ENCODE data around the gene SRBD1. TPM values are rescaled to one million over a fixed set of nuclear protein-coding genes. Genes with fewer than 3 reads are reported as not detected.

The SRBD1 gene
- total and polyA plus RNA-seq, 2 of the 8 experiments (the other 6 are each of a cell fraction or from before 2014, with no cell fraction given), result 4.6 to 20.0 TPM

DNA sequence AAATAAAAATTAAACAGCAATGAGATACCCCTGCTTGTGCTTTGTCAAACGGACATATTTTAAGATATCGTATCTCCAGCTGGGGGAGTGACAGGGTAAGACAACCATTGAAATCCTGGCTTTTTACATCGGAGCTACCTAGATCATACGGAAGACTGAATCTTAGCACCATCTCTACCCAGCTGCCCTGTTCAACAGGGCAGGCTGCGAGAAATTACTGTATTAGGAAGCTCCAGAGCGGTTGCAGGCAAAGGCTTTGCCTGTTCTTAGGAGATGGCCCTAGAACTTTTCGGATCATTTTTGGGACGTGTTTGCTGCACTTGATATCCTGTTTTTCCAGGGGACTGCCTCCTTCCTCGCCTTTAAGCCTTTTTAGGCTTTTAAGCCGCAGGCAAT is 38.4 kb upstream of the SRBD1 start:
- Histone ChIP-seq H4K5ac (ENCODE audit: insufficient read length, low read depth, low read length) (no peak overlapping the region), H3K4me2 (ENCODE audit: insufficient read depth in 1 of 2, low read depth in 2 of 2, low read length in 2 of 2) (peak overlapping the region; percentile 95 to 97), H3K36me3 (ENCODE audit: control insufficient read depth in 2 of 4, insufficient read depth in 4 of 4, low read length in 3 of 4) (no peaks in the 10 kb centered on the region), H2BK20ac (ENCODE audit: low read length) (no peak overlapping the region), H3K4ac (replicated peaks; ENCODE audit: insufficient read length, low read depth, low read length) (no peak overlapping the region), H2BK120ac (replicated peaks; ENCODE audit: low read depth, low read length) (no peak overlapping the region), H3K4me3 (ENCODE audit: extremely low read depth in 1 of 4, insufficient read depth in 2 of 4, low read depth in 3 of 4, low read length in 4 of 4) (peak overlapping the region; percentile 39 to 82 (median 72); a peak in 7 of 8 replicates), H2AK5ac (ENCODE audit: low read depth, low read length) (no peak overlapping the region), H3K79me1 (ENCODE audit: low read depth, low read length) (no peaks in the 10 kb centered on the region), H4K8ac (ENCODE audit: extremely low read depth, insufficient read depth, low read length) (no peak overlapping the region), H3K23me2 (ENCODE audit: low read depth, low read length) (peaks cover 22% of the 10 kb centered on the region), H3K79me2 (ENCODE audit: control insufficient read depth in 1 of 2, insufficient read depth in 2 of 2, low read length in 2 of 2) (no peaks in the 10 kb centered on the region), H3K4me1 (replicated peaks in 1 of 4; ENCODE audit: control insufficient read depth in 3 of 4, insufficient read depth in 4 of 4, low read length in 3 of 4) (peaks cover 2 to 4% (median 3%) of the 10 kb centered on the region in 4 experiments), H3K23ac (ENCODE audit: insufficient read length) (no peak overlapping the region), H3K18ac (ENCODE audit: extremely low read depth, low read length) (no peak overlapping the region), H2BK15ac (ENCODE audit: low read length) (no peak overlapping the region), H3K27ac (ENCODE audit: low read depth, low read length) (no peak overlapping the region), H2BK5ac (ENCODE audit: low read depth, low read length) (no peak overlapping the region), H2BK12ac (ENCODE audit: low read depth, low read length) (no peak overlapping the region), H4K20me1 (replicated peaks in 1 of 2; ENCODE audit: control insufficient read depth in 1 of 2, insufficient read depth in 2 of 2, low read length in 2 of 2) (peaks cover 0 to 3% of the 10 kb centered on the region in 2 experiments), H4K91ac (replicated peaks; ENCODE audit: insufficient read length, low read length) (no peak overlapping the region), H3K56ac (replicated peaks; ENCODE audit: insufficient read length, low read depth, low read length) (no peak overlapping the region), H3K9me3 (ENCODE audit: insufficient read depth in 2 of 2, low read depth in 1 of 2, low read length in 1 of 2) (no peaks in the 10 kb centered on the region), H2AFZ (ENCODE audit: low read length) (no peak overlapping the region), H3K14ac (ENCODE audit: insufficient read length) (no peak overlapping the region), H3K9ac (replicated peaks in 1 of 4; ENCODE audit: extremely low read depth in 1 of 4, low read depth in 3 of 4, low read length in 3 of 4) (no peak overlapping the region), H3K27me3 (replicated peaks in 1 of 4; ENCODE audit: control insufficient read depth in 3 of 4, extremely low read depth in 1 of 4, insufficient read depth in 3 of 4, low read length in 3 of 4) (peaks cover 31 to 64% (median 49%) of the 10 kb centered on the region in 4 experiments)
- TF ChIP-seq, protein P1, sequence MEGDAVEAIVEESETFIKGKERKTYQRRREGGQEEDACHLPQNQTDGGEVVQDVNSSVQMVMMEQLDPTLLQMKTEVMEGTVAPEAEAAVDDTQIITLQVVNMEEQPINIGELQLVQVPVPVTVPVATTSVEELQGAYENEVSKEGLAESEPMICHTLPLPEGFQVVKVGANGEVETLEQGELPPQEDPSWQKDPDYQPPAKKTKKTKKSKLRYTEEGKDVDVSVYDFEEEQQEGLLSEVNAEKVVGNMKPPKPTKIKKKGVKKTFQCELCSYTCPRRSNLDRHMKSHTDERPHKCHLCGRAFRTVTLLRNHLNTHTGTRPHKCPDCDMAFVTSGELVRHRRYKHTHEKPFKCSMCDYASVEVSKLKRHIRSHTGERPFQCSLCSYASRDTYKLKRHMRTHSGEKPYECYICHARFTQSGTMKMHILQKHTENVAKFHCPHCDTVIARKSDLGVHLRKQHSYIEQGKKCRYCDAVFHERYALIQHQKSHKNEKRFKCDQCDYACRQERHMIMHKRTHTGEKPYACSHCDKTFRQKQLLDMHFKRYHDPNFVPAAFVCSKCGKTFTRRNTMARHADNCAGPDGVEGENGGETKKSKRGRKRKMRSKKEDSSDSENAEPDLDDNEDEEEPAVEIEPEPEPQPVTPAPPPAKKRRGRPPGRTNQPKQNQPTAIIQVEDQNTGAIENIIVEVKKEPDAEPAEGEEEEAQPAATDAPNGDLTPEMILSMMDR (IDR thresholded peaks at IDR 0.05; ENCODE audit: control extremely low read depth in 1 of 3, insufficient read depth in 1 of 3, low read depth in 1 of 3, low read length in 3 of 3), result 0 out of 4 replicates have a peak, but pooled peaks of 1 of the 3 experiments have one; percentile 4
- no peak for TF ChIP-seq JUND (IDR thresholded peaks at IDR 0.05; ENCODE audit: low read length)
- 16% methylated on average over 10 of the region's 10 CpGs; no CpG with 5 or more reads in 1 of the 2 experiments for WGBS, 2 experiments (ENCODE audit: extremely low coverage in 1 of 2, insufficient coverage in 1 of 2, insufficient read length in 1 of 2, insufficient replicate concordance in 2 of 2, low coverage in 1 of 2, low lambda C conversion rate in 2 of 2, missing lambda C conversion rate in 1 of 2)
- no peak for FAIRE-seq
- ChIA-PET CTCF (ENCODE audit: partially characterized antibody) (interaction anchor here (0.8 to 1.7 kb wide), 8 partner anchors 9 to 294 kb away, joined by 3 to 7 read pairs (median 4); no protein-coding TSS in a partner anchor), POLR2A (ENCODE audit: partially characterized antibody) (interaction anchor here (0.9 kb wide), 1 partner anchor 13 kb away, joined by 3 read pairs; no protein-coding TSS in a partner anchor)
- no peak for DNase-seq (ENCODE audit: low read depth in 1 of 2, low spot score in 2 of 2)

All from H1 (cell line).